ENCODE measurements around the gene CHST12.

The CHST12 gene

GRCh38 chr7:2379161-2379560, 24.2 kb upstream of the CHST12 start:
- Histone ChIP-seq H3K27ac (replicated peaks) (no peak overlapping the region), H3K27me3 (ENCODE audit: insufficient read depth, poor library complexity, severe bottlenecking) (no peaks in the 10 kb centered on the region), H3K4me3 (replicated peaks; ENCODE audit: insufficient read depth, low read length) (no peak overlapping the region)
- TF ChIP-seq POLR2AphosphoS5 (IDR thresholded peaks at IDR 0.05; ENCODE audit: low read depth) (no peak), GABPA (IDR thresholded peaks at IDR 0.05; ENCODE audit: low read depth) (no peak), CTCF (IDR thresholded peaks at IDR 0.05; ENCODE audit: insufficient read depth, low read length) (no peak), REST (IDR thresholded peaks at IDR 0.05; ENCODE audit: insufficient replicate concordance, low read depth) (no peak), SPI1 (IDR thresholded peaks at IDR 0.05; ENCODE audit: borderline replicate concordance, low read depth) (no peak)
- DNase-seq (ENCODE audit: low read depth in 1 of 2, low spot score in 1 of 2): no peak

- DNase-seq (ENCODE audit: low read depth in 1 of 2, low spot score in 1 of 2): no peak
- TF ChIP-seq CTCF (IDR thresholded peaks at IDR 0.05; ENCODE audit: insufficient read depth, low read length): no peak
- TF ChIP-seq REST (IDR thresholded peaks at IDR 0.05; ENCODE audit: insufficient replicate concordance, low read depth): no peak
- TF ChIP-seq POLR2AphosphoS5 (IDR thresholded peaks at IDR 0.05; ENCODE audit: low read depth): no peak
- TF ChIP-seq GABPA (IDR thresholded peaks at IDR 0.05; ENCODE audit: low read depth): no peak
- TF ChIP-seq SPI1 (IDR thresholded peaks at IDR 0.05; ENCODE audit: borderline replicate concordance, low read depth): no peak
- no peaks in the 10 kb centered on the region for H3K27me3 ChIP-seq (ENCODE audit: insufficient read depth, poor library complexity, severe bottlenecking)
- H3K4me3 ChIP-seq (replicated peaks; ENCODE audit: insufficient read depth, low read length): no peak overlapping the region
- H3K27ac ChIP-seq (replicated peaks): no peak overlapping the region
Observed at GRCh38 chr7:2379821-2380450, 23.5 kb upstream of the CHST12 start.

GRCh38 chr7:2380461-2380860, 22.9 kb upstream of the CHST12 start:
- Histone ChIP-seq H3K27me3 (ENCODE audit: insufficient read depth, poor library complexity, severe bottlenecking) (no peaks in the 10 kb centered on the region), H3K4me3 (replicated peaks; ENCODE audit: insufficient read depth, low read length) (no peak overlapping the region), H3K27ac (replicated peaks) (no peak overlapping the region)
- DNase-seq (ENCODE audit: low read depth in 1 of 2, low spot score in 1 of 2): no peak
- no peak for TF ChIP-seq GABPA (IDR thresholded peaks at IDR 0.05; ENCODE audit: low read depth)

- no peak for DNase-seq (ENCODE audit: low read depth in 1 of 2, low spot score in 1 of 2)
- TF ChIP-seq GABPA (IDR thresholded peaks at IDR 0.05; ENCODE audit: low read depth) (no peak), POLR2AphosphoS5 (IDR thresholded peaks at IDR 0.05; ENCODE audit: low read depth) (no peak), REST (IDR thresholded peaks at IDR 0.05; ENCODE audit: insufficient replicate concordance, low read depth) (no peak), SPI1 (IDR thresholded peaks at IDR 0.05; ENCODE audit: borderline replicate concordance, low read depth) (no peak)
- Histone ChIP-seq H3K27me3 (ENCODE audit: insufficient read depth, poor library complexity, severe bottlenecking) (no peaks in the 10 kb centered on the region), H3K4me3 (replicated peaks; ENCODE audit: insufficient read depth, low read length) (no peak overlapping the region), H3K27ac (replicated peaks) (no peak overlapping the region)
Observed at GRCh38 chr7:2381227-2381626, 22.2 kb upstream of the CHST12 start.
